Astrocyte (in vitro differentiated cells and primary cell): Measurements from ENCODE around the gene GABARAPL2.

ENCODE experiments used
- EZH2 ChIP-seq: IDR thresholded peaks from 2 replicates; pipeline ENCODE4 v1.6.1; 2012; ENCODE audit warnings: mild to moderate bottlenecking, low read length, inconsistent platforms; ENCODE audit not compliant: insufficient read depth
- TF ChIP-seq, protein P1 (sequence below): IDR thresholded peaks from 2 replicates; pipeline ENCODE4 v1.5.1; 2011; ENCODE audit warnings: low read depth, mild to moderate bottlenecking, inconsistent platforms, low read length, moderate library complexity; ENCODE audit not compliant: insufficient read depth

DNA sequence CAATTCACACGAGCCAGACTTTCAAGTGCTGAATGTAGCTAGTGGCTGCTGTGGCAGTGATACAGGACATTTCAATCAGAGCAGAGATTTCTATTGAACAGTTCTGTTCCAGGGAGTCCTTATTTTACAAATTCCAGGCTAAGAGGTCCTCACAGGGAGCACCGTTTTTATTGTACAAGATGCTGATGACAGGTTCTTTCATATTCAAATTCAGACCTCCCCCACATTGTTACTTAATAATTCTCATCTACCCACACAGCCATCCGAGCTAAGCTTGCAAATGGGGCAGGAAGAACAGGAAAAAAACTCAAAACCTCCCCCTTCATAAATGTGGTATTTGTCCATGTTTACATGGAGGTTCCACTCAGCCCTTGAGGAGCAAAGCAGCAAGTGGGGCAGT is 9.8 kb downstream of the GABARAPL2 start:
- TF ChIP-seq, protein P1, sequence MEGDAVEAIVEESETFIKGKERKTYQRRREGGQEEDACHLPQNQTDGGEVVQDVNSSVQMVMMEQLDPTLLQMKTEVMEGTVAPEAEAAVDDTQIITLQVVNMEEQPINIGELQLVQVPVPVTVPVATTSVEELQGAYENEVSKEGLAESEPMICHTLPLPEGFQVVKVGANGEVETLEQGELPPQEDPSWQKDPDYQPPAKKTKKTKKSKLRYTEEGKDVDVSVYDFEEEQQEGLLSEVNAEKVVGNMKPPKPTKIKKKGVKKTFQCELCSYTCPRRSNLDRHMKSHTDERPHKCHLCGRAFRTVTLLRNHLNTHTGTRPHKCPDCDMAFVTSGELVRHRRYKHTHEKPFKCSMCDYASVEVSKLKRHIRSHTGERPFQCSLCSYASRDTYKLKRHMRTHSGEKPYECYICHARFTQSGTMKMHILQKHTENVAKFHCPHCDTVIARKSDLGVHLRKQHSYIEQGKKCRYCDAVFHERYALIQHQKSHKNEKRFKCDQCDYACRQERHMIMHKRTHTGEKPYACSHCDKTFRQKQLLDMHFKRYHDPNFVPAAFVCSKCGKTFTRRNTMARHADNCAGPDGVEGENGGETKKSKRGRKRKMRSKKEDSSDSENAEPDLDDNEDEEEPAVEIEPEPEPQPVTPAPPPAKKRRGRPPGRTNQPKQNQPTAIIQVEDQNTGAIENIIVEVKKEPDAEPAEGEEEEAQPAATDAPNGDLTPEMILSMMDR, result no peak
- TF ChIP-seq EZH2, result no peak
